Measurements from ENCODE around the gene CPPED1.

GRCh38 chr16:12771341-12771798 is 32.3 kb downstream of the CPPED1 start:
- no peak for TF ChIP-seq YY1 (IDR thresholded peaks at IDR 0.05; ENCODE audit: insufficient read depth, insufficient read length)
- no peak for TF ChIP-seq SUZ12 (IDR thresholded peaks at IDR 0.05; ENCODE audit: extremely low read depth, insufficient read depth, insufficient read length)
- no peak for TF ChIP-seq ZNF274 (IDR thresholded peaks at IDR 0.05; ENCODE audit: low read depth, low read length)
